GM19467 (cell line): ENCODE results near the gene PPP1R3F.
"Not testable (repeated sequence)": the region's sequence is repeated elsewhere in the genome, so short reads cannot be mapped to it uniquely, and the experiment has no call there.

ENCODE experiments used
- ATAC-seq: cut with Tn5 transposase; IDR thresholded peaks from one replicate; pipeline ENCODE4 v1.9.1; 2021; ENCODE audit warnings: mild to moderate bottlenecking, moderate library complexity; ENCODE audit not compliant: unreplicated experiment

The PPP1R3F gene

DNA sequence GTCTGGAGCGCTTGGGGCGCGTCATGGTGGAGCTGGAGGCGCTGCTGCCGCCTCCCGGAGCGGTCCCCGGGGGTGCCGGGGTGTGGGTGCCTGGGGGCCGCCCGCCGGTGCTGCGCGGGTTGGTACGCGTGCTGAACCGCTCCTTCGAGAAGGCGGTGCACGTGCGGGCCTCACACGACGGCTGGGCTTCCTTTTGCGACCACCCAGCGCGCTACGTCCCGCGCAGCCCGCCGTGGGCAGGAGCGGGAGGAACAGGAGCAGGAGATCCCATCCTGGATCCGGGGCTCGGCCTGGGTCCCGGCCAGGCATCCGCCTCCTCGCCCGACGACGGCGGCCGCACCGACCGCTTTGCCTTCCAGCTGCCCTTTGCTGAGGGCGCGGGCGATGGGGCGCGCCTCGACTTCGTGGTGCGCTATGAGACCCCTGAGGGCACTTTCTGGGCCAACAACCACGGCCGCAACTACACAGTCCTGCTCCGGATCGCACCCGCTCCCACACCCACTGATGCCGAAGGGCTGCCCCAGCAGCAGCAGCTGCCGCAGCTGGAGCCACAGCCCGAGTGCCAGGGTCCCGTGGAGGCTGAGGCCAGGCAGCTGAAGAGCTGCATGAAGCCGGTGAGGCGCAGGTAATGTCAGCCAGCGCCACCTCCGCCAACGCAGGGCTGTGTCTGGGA is 792 bp downstream of the PPP1R3F start:
- no peak for ATAC-seq

DNA sequence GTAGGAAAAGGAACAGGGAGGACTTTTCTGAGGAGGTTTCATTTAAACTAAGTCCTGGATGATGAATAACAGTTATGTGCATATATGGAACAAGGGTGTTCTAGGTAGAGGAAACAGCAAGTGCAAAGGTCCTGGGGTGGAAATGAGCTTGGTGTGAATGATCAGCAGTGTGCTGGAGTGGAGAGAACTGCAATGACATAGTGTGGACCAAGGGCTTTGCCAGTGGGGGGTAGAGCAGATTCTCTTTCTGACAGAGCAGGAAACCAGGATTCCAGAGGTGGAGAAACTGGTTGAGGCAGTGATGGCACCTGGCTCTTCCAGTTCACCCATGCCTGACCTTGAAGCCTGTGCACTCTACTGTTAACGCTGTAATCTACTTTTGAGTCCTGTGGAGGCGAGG is 1.7 kb downstream of the PPP1R3F start:
- ATAC-seq, result no peak

GRCh38 chrX:49272421-49272820 is 2.8 kb downstream of the PPP1R3F start:
- no peak for ATAC-seq

DNA sequence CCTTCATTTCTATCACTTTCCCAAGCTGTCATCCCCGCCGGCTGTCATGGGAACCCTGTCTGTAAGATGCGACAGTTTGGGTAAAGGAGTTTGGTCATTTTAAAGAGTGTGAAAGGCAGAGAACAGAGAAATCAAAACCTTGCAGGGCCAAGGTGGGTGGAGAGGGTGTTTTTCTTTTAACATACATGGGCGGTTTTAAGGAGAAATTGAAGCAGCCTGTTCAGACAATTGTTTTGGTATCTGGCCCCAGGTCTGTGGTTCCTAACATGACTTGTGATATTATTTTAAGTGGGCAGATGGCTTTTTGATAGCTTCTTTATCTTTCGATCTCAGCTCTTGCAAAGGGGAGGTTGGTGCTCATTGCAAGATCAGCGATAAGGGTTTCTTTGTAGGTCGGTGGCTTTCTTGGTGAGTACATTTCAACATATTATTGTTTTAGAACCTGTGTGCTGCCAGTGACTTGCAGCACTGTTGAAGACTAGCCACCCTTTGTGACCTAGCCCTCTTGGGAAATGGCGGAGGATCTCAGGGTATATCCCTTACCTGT is 3.7 kb downstream of the PPP1R3F start:
- no peak for ATAC-seq

GRCh38 chrX:49276207-49276606 is 6.6 kb downstream of the PPP1R3F start:
- no peak for ATAC-seq

DNA sequence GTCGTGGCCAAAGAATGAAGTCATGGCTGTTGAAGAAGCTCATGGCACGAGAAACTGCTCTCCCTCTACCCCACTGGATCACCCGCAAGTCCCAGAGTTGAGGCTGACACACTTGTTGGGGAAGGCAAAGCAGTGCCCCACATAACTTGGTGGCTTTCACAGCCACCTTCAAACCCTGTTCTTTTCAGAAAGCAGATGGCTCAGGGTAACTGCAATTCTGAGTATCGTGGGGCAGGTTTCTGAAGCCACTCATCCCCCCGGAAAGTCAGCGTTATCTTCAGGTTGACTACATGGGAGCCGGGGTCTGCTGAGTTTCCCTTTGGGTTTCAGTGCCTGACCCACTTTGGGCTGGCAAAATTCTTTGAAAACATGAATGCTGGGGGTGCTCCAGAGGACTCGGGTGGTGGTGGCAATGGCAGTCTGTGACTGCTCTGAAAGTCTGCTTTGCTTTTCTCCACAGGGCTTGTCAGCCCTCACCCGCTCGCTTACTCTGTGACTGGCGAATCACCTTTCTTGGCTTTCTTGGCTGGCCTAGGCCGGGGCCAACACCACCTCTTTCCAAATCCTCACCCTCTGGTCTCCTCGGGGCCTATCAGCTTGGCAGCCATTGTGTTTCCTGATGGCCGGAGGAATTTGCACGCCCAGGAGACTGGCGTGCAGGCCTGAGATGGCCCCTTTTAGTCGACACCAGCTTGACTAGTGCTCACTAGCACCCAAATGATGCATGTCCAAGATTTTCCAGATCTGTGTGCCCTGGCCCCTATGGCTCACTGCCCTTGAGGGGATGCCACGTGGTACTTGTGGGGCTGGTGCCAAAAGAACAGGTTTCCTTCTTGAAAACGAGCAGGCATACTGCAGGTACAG is 7.3 kb downstream of the PPP1R3F start:
- no peak for ATAC-seq

DNA sequence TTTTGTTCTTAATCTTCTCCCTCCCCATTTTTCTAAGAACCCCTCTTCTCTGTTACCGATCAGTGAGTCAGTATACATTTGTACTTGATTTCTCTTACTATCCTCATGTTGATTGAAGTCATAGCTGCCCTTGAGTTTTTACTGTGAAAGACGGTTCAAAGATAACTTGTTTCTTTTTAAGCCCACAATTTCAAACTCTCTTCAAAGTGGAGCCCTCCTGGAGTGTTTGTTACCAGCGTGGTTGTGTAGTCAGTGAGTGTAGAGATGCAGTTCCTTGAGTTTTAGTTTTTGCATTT is 7.9 kb downstream of the PPP1R3F start:
- no peak for ATAC-seq

DNA sequence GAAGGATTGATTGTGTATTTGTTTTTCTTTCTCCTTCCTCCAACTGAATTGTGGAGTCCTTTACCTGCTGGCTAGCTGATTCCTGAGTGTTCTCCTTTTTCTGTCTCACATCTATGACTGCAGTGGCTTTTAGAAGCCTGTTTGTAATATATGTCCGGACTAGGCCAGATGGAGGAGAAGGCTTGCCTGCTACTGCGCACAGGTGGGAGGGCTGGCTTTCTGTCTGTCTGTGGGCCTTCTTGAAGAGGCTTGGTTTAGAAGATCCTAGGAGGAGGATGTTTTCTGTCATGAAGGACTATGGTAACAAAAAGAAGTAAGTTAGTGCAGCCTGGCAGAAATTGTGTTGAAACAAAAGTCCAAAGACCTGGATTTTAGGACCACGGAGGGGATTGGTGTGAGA is 8.5 kb downstream of the PPP1R3F start:
- ATAC-seq, result no peak

DNA sequence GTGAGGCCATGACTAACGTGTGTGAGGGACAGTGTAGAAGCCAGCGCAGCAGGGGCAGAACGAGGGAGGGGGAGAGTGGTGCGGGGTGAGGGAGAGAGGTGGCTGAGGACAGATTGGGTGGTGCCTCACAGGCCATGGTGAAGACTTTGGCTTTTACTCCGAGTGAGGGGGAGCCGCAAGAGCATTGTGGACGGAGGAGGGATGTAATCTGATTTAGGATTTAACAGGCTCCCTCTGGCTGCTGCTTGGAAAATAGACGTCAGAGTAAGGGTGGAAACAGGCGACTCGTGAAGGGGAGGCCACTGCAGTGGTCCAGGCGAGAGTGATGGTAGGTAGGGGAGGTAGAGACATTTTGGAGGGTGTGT is 13.0 kb downstream of the PPP1R3F start:
- no peak for ATAC-seq

DNA sequence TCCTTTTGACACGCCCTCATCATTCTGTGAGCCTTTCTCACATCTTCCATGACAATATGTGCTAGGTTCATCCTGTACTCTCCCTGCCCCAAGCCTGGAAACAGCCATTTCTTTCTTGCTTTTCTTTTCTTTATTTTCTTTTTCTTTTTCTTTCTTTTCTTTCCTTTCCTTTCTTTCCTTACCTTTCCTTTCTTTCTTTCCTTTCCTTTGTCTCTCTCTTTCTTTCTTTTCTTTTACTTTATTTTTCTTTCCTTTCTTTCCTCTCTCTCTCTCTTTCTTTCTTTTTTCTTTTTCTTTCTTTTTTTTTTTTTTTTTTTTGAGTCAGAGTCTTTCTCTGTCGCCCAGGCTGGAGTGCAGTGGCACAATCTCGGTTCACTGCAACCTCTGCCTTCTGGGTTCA is 14.6 kb downstream of the PPP1R3F start:
- ATAC-seq, result no peak

DNA sequence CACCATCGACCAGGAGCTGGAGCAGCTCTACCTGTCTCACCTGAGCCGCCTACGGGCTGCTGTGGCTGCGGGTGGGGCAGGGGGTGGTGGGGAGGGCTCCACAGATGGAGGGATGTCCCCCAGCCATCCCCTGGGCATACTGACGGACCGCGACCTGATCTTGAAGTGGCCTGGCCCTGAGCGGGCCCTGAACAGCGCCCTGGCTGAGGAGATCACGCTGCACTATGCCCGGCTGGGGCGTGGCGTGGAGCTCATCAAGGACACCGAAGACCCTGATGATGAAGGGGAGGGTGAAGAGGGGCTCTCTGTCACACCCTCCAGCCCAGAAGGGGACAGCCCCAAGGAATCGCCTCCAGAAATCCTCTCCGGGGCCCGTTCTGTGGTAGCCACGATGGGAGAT is 16.5 kb downstream of the PPP1R3F start:
- ATAC-seq, result no peak

- no peak for ATAC-seq
Observed at GRCh38 chrX:49286581-49286980, 17.0 kb downstream of the PPP1R3F start.

- no peak for ATAC-seq
Observed at GRCh38 chrX:49287665-49288064, 18.1 kb downstream of the PPP1R3F start.

DNA sequence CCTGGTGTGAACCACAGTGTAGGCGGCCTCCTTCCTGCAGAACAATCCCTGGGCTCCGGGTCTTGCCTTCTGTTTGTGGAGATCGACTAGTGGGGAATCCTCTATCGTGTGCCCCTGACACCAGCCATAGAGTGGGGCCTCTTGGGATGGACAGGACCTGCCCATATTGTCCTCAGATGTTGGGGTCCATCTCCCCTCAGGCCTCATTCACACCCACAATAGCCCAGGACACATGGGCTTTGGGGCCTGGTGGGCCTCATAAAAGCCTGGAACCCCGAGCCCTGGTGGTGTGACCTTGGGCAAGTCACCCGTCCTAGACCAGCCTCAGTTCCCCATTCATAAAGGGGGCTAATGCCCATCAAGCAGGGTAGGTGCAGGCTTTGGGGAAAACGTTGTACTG is 20.6 kb downstream of the PPP1R3F start:
- no peak for ATAC-seq

DNA sequence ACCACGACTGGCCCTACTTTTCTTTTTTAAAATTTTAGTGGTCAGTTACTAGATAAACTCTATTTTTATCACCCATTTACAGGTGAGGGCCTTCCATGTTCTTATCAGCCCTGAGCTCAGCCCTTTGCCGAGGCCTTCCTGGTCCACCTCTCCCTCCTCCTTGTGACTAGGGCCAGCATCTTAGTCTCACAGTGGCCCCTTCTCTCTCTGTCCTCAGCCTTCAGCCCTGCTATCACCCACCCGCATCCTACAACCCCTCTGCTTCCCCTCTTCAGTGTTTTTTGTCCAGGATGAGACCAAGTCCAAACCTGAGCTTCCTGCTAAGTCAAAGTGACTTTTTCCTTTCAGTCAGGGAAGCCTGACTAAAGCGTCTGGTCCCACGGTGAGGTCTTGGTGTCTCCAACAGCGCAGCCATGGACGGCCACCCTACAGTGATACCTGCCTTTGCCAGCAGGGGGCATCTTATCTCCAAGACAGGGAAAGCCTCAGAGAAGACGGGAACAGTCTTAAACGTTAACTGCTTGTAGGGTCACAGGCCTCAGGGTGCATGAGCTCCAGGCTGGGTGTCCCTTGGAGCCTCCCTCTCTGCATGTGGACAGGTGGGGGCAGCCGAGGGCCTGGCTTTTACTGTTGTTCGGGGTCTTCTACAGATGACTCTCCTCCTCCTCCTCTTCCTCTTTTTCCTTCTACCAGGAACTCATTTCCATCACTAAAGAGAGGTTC is 22.2 kb downstream of the PPP1R3F start:
- ATAC-seq, result no peak

- ATAC-seq, result no peak
Observed at GRCh38 chrX:49292400-49293362, 23.1 kb downstream of the PPP1R3F start.

DNA sequence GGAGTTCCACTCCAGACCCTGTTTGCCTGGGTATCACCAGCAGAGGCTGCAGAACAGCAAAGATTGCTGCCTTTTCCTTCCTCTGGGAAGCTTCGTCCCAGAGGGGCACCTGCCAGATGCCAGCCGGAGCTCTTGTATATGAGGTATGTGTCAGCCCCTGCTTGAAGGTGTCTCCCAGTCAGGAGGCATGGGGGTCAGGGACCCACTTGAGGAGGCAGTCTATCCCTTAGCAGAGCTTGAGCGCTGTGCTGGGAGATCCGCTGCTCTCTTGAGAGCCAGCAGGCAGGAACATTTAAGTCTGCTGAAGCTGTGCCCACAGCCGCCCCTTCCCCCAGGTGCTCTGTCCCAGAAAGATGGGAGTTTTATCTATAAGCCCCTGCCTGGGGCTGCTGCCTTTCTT is 29.7 kb downstream of the PPP1R3F start:
- not testable (repeated sequence) for ATAC-seq

DNA sequence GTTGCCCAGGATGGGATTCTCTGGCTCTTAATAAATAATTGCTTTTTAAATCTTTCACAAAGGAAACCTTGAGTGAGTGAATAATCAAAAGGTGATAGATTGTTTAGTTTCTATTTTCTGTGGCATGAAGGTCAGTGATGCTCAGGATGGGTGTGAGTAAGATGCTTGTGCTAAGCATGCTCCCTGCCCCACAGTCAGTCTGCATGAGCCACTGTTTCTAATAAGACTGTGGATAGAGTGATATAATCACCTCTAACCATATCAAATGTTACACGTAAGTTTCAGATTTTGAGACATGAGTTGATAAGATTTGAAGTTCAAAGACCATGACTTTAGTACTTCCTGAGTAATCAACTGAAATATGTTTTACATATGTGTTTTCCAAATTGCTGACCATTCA is 31.1 kb downstream of the PPP1R3F start:
- no peak for ATAC-seq

GRCh38 chrX:49303346-49303745 is 33.8 kb downstream of the PPP1R3F start, which contains the start of gene GAGE10:
GAGE10 (plus strand) TSS chrX:49303646; CDS start chrX:49304860, 1,214 bp downstream.
- no peak for ATAC-seq

- ATAC-seq, result not testable (repeated sequence)
Observed at GRCh38 chrX:49307775-49308174, 38.2 kb downstream of the PPP1R3F start.
